Activated CD8-positive, alpha-beta memory T cell treated with anti-CD3 and anti-CD28 coated beads for 48 hours (primary cell): ENCODE data around the gene SORCS1.

Source experiments
- DNase-seq, 3 experiments: peaks; one replicate each; pipeline ENCODE4 v3.0.0-alpha.2; 2020; ENCODE audit warnings: low read depth in 2 of 3, low spot score in 2 of 3

SORCS1 gene

GRCh38 chr10:107104026-107104652 lies 60.4 kb downstream of the SORCS1 start:
- no peak for DNase-seq

- no peak for DNase-seq
Observed at GRCh38 chr10:107103174-107104025, 61.1 kb downstream of the SORCS1 start.

- no peak for DNase-seq
Observed at GRCh38 chr10:107098326-107098725, 66.2 kb downstream of the SORCS1 start.

- DNase-seq = no peak
Observed at GRCh38 chr10:107094824-107095522, 69.5 kb downstream of the SORCS1 start.

GRCh38 chr10:107092321-107092720 lies 72.2 kb downstream of the SORCS1 start:
- DNase-seq = no peak

GRCh38 chr10:107091126-107091525 lies 73.4 kb downstream of the SORCS1 start:
- DNase-seq = no peak

GRCh38 chr10:107085665-107086525 lies 78.6 kb downstream of the SORCS1 start:
- DNase-seq = no peak

GRCh38 chr10:107083388-107084009 lies 81.0 kb downstream of the SORCS1 start:
- DNase-seq = no peak

- DNase-seq = no peak
Observed at GRCh38 chr10:107081644-107082043, 82.9 kb downstream of the SORCS1 start.

- no peak for DNase-seq
Observed at GRCh38 chr10:107075117-107075516, 89.4 kb downstream of the SORCS1 start.

GRCh38 chr10:107072786-107073185 lies 91.7 kb downstream of the SORCS1 start:
- no peak for DNase-seq

GRCh38 chr10:107072028-107072427 lies 92.5 kb downstream of the SORCS1 start:
- DNase-seq = no peak

- no peak for DNase-seq
Observed at GRCh38 chr10:107071301-107071700, 93.2 kb downstream of the SORCS1 start.

- DNase-seq = no peak
Observed at GRCh38 chr10:107067843-107068242, 96.7 kb downstream of the SORCS1 start.

- no peak for DNase-seq
Observed at GRCh38 chr10:107064075-107064474, 100.4 kb downstream of the SORCS1 start.

- DNase-seq = no peak
Observed at GRCh38 chr10:107059872-107060271, 104.6 kb downstream of the SORCS1 start.

GRCh38 chr10:107059068-107059804 lies 105.3 kb downstream of the SORCS1 start:
- DNase-seq = no peak

- no peak for DNase-seq
Observed at GRCh38 chr10:107058331-107058730, 106.2 kb downstream of the SORCS1 start.

GRCh38 chr10:107056182-107056581 lies 108.3 kb downstream of the SORCS1 start:
- DNase-seq = no peak
